K562 (cell line): ENCODE data around the gene C18orf63. TPM values are rescaled to one million over a fixed set of nuclear protein-coding genes. Genes with fewer than 3 reads are reported as not detected.

Experiments used
- ATAC-seq: fragments of 200-7000 bp; cut with Tn5 transposase; 3 replicates; pipeline ENCODE4 v1.9.1; 2020; ENCODE audit warnings: moderate library complexity
- BruUV-seq: library from RNA; stranded (reverse); fragments of 400-500 nt; replicated peaks from 2 replicates; lab custom pipeline; 2021; lab: Mats Ljungman, UMichigan
- CTCF ChIA-PET: fragments of 300-600 bp; formaldehyde crosslinking; extraction: SDS; loops from one replicate; lab custom pipeline; 2021; ENCODE audit warnings: low intra/inter-chr PET ratio; lab: Yijun Ruan, JAX
- POLR2A ChIA-PET: fragments of 300-600, 350-650 bp; sonication (Branson Sonifier 250); formaldehyde crosslinking; extraction: SDS; loops from one replicate; lab custom pipeline; 2021; ENCODE audit warnings: antibody characterized with exemption, inconsistent platforms; lab: Yijun Ruan, JAX
- DNase-seq, 4 experiments: peaks; one replicate each; pipeline versions ENCODE4 v3.0.0 to v3.0.0-alpha.2; 2011 to 2018; ENCODE audit warnings: low spot score in 3 of 4, mixed read lengths in 3 of 4; ENCODE audit errors: extremely low read depth in 1 of 4
- FAIRE-seq: peaks from 2 replicates; lab custom pipeline; 2011; peaks lifted over from hg19 to GRCh38; lab: Jason Lieb, UNC
- H2AFZ ChIP-seq: 2 replicates; pipeline ENCODE4 v1.6.0; 2011; ENCODE audit warnings: low read depth, low read length, control low read depth, inconsistent platforms
- H3K27ac ChIP-seq: fragments of 200-600 bp; 3 replicates; pipeline ENCODE4 v1.8.0; 2011; ENCODE audit warnings: low read depth, mild to moderate bottlenecking, control low read depth, inconsistent platforms, low read length, moderate library complexity, mixed read lengths; ENCODE audit errors: extremely low read depth
- H3K27me3 ChIP-seq, 2 experiments: fragments of 300-600 bp in 1 of 2; 2 replicates in 1 of 2; 3 replicates in 1 of 2; pipeline versions ENCODE4 v1.6.0 to v1.8.0; 2011; ENCODE audit warnings: inconsistent platforms in 2 of 2, low read length in 2 of 2, mild to moderate bottlenecking in 1 of 2, mixed read lengths in 1 of 2, moderate library complexity in 1 of 2; ENCODE audit not compliant: control insufficient read depth in 2 of 2, insufficient read depth in 2 of 2
- H3K36me3 ChIP-seq: fragments of 300-600 bp; 3 replicates; pipeline ENCODE4 v1.8.0; 2011; ENCODE audit warnings: mild to moderate bottlenecking, low read length, inconsistent platforms; ENCODE audit not compliant: control insufficient read depth, insufficient read depth
- H3K4me1 ChIP-seq, 2 experiments: fragments of 200-600 bp in 1 of 2; replicated peaks in 1 of 2; 2 replicates in 1 of 2; 3 replicates in 1 of 2; pipeline versions ENCODE4 v1.5.1 to v1.8.0; 2011; ENCODE audit warnings: inconsistent platforms in 2 of 2, low read length in 2 of 2, mild to moderate bottlenecking in 1 of 2, mixed read lengths in 1 of 2, moderate library complexity in 1 of 2; ENCODE audit not compliant: control insufficient read depth in 2 of 2, insufficient read depth in 2 of 2
- H3K4me2 ChIP-seq: 2 replicates; pipeline ENCODE4 v1.6.1; 2011; ENCODE audit warnings: low read length, control low read depth, inconsistent platforms, mixed read lengths; ENCODE audit not compliant: insufficient read depth
- H3K4me3 ChIP-seq: fragments of 200-600 bp; sonication (generic), shearing (Covaris generic); 2 replicates; pipeline ENCODE4 v1.5.1; 2016; ENCODE audit warnings: control low read depth, inconsistent platforms
- H3K79me2 ChIP-seq: fragments of 200-600 bp; 3 replicates; pipeline ENCODE4 v1.8.0; 2011; ENCODE audit warnings: low read length, inconsistent platforms; ENCODE audit not compliant: control insufficient read depth, insufficient read depth
- H3K9ac ChIP-seq, 2 experiments: 2 replicates each; pipeline versions ENCODE4 v1.6.0 to v1.6.1; 2011; ENCODE audit warnings: low read depth in 2 of 2, low read length in 2 of 2, control low read depth in 1 of 2, inconsistent platforms in 1 of 2, mild to moderate bottlenecking in 1 of 2, mixed read lengths in 1 of 2; ENCODE audit not compliant: insufficient read depth in 1 of 2
- H3K9me1 ChIP-seq: one replicate; pipeline ENCODE4 v1.6.0; 2011; ENCODE audit warnings: inconsistent platforms, mild to moderate bottlenecking, low read length, moderate library complexity; ENCODE audit not compliant: control insufficient read depth, insufficient read depth
- H3K9me3 ChIP-seq: replicated peaks from 2 replicates; pipeline ENCODE4 v1.5.1; 2011; ENCODE audit warnings: low read depth, low read length, inconsistent platforms; ENCODE audit not compliant: control insufficient read depth, insufficient read depth
- H4K20me1 ChIP-seq: replicated peaks from 2 replicates; pipeline ENCODE4 v1.6.1; 2011; ENCODE audit warnings: low read length, inconsistent platforms, mixed read lengths; ENCODE audit not compliant: control insufficient read depth, insufficient read depth
- BCL6 ChIP-seq: fragments of 250-450 bp; sonication (Bioruptor Pico); IDR thresholded peaks from 2 replicates; pipeline ENCODE4 v1.4.0; 2020
- MYBL2 ChIP-seq, 2 experiments: fragments of 450-650 bp in 1 of 2; sonication (generic) in 1 of 2; formaldehyde crosslinking in 1 of 2; IDR thresholded peaks; 2 replicates each; pipeline versions ENCODE4 v1.6.1 to v1.8.1; 2017 to 2022; ENCODE audit warnings: borderline replicate concordance in 1 of 2, inconsistent platforms in 1 of 2, low read depth in 1 of 2, mild to moderate bottlenecking in 1 of 2, missing genetic modification reagents in 1 of 2, moderate library complexity in 1 of 2
- NELFE ChIP-seq: IDR thresholded peaks from 2 replicates; pipeline ENCODE4 v1.6.1; 2011; ENCODE audit warnings: mild to moderate bottlenecking; ENCODE audit not compliant: insufficient read depth, insufficient read length
- POLR2G ChIP-seq: fragments of 200-400 bp; formaldehyde crosslinking; IDR thresholded peaks from 2 replicates; pipeline ENCODE4 v1.6.1; 2017; ENCODE audit warnings: low read depth, mild to moderate bottlenecking, antibody characterized with exemption, low read length, moderate library complexity
- RAD21 ChIP-seq, 2 experiments: fragments of 250-450 bp in 1 of 2; fragments of 450-650 bp in 1 of 2; sonication (Bioruptor Pico) in 1 of 2; formaldehyde crosslinking in 1 of 2; IDR thresholded peaks in 1 of 2; conservative IDR thresholded peaks in 1 of 2; 2 replicates each; pipeline versions ENCODE4 v1.4.0 to v1.8.0; 2020 to 2022; ENCODE audit warnings: mild to moderate bottlenecking in 2 of 2, moderate library complexity in 1 of 2
- ZC3H11A ChIP-seq: IDR thresholded peaks from 2 replicates; pipeline ENCODE4 v1.6.1; 2012; ENCODE audit warnings: low read depth, low read length, improper control_type of control experiment
- WGBS: fragments of 100-300 bp; shearing (Covaris generic); methylation state at CpG from one replicate; pipeline ENCODE4 v1.1.6; 2016; ENCODE audit warnings: low coverage, mixed read lengths; ENCODE audit not compliant: insufficient coverage; ENCODE audit errors: missing lambda C conversion rate; 5-methylcytosine and 5-hydroxymethylcytosine counted together
- in situ Hi-C: fragments of 300-500 bp; cut with MboI; formaldehyde crosslinking; loops from 4 replicates; pipeline ENCODE4 v1.15.0; 2018; ENCODE audit warnings: inconsistent platforms, mixed read lengths
- intact Hi-C: fragments of 100-400 bp; cut with micrococcal nuclease; formaldehyde crosslinking; loops from 2 replicates; pipeline ENCODE4 v1.14.2; 2022
- polyA plus RNA-seq, 8 experiments: library from polyadenylated mRNA; depleted of rRNA in 4 of 8; stranded (reverse) in 5 of 8; unstranded in 3 of 8; fragments of >200 nt; fragmentation: Nextera tagmentation in 2 of 8; fragmentation: Illumina TruSeq in 1 of 8; extraction: Ambion mirVana in 2 of 8; extraction: Trizol in 1 of 8; gene quantifications; 2 replicates each; pipeline versions ENCODE4 v1.2.1 to v1.2.3, GENCODE V29; 2011 to 2014; ENCODE audit warnings: inconsistent platforms in 1 of 8, missing spikeins in 1 of 8
- total RNA-seq, 7 experiments: library from RNA; depleted of rRNA in 6 of 7; stranded (reverse); fragments of >200 nt in 6 of 7; fragmentation: Illumina TruSeq in 2 of 7; extraction: Trizol in 2 of 7; gene quantifications; 2 replicates each; pipeline versions ENCODE4 v1.2.1 to v1.2.3, GENCODE V29; 2011 to 2021; ENCODE audit warnings: low replicate concordance in 1 of 7
- TF ChIP-seq, protein P1 (sequence below): fragments of 250-450 bp; sonication (Bioruptor Pico); IDR thresholded peaks from 2 replicates; pipeline ENCODE4 v1.8.0; 2022; ENCODE audit warnings: inconsistent platforms
- TF ChIP-seq, protein P2 (sequence below), 2 experiments: fragments of 450-650 bp; IDR thresholded peaks; 2 replicates each; pipeline ENCODE4 v1.6.1; 2016
- TF ChIP-seq, protein P3 (sequence below): fragments of 450-650 bp; formaldehyde crosslinking; IDR thresholded peaks from 2 replicates; pipeline ENCODE4 v1.4.0; 2020; ENCODE audit warnings: mild to moderate bottlenecking
- TF ChIP-seq, protein P4 (sequence below): sonication (generic); formaldehyde crosslinking; IDR thresholded peaks from 2 replicates; pipeline ENCODE4 v1.8.0; 2022; ENCODE audit warnings: missing genetic modification reagents, mild to moderate bottlenecking, moderate library complexity, borderline replicate concordance

C18orf63 gene
- total and polyA plus RNA-seq, 9 of the 15 experiments (the other 6 are each of a cell fraction or from before 2014, with no cell fraction given), result not detected

DNA sequence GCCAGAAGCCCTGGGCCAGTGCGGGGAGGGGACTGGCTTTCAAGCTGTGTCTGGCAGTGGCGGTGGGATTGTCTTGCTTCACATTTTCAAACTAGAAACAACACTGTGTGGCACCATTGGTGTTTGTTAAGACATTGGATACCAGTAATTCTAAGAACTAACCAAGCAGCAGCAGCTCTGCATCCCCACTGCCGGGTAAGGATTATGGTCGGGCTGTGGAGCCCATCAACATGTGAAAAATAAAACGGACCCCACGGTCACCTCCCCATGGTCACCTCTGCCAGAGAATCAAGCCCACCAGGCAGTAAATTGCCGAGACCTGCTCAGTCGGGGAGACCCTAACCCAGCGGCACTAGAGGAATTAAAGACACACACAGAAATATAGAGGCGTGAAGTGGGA is 65.3 kb downstream of the C18orf63 start:
- Histone ChIP-seq H3K4me3 (no peak overlapping the region), H2AFZ (no peak overlapping the region), H3K27ac (no peak overlapping the region), H3K9me3 (no peaks in the 10 kb centered on the region), H3K4me2 (no peak overlapping the region), H3K4me1 (no peaks in the 10 kb centered on the region), H3K36me3 (no peaks in the 10 kb centered on the region), H3K9ac (no peak overlapping the region), H3K27me3 (peaks cover 2 to 27% of the 10 kb centered on the region in 2 experiments; a peak in 3 of 5 replicates), H4K20me1 (no peaks in the 10 kb centered on the region), H3K9me1 (no peaks in the 10 kb centered on the region), H3K79me2 (no peaks in the 10 kb centered on the region)
- in situ Hi-C loops, result no loop called here
- DNase-seq, result no peak
- FAIRE-seq, result no peak
- no peak for ATAC-seq
- ChIA-PET POLR2A (no interaction called here), CTCF (no interaction called here)
- no TSS peak for BruUV-seq
- TF ChIP-seq, protein P1, sequence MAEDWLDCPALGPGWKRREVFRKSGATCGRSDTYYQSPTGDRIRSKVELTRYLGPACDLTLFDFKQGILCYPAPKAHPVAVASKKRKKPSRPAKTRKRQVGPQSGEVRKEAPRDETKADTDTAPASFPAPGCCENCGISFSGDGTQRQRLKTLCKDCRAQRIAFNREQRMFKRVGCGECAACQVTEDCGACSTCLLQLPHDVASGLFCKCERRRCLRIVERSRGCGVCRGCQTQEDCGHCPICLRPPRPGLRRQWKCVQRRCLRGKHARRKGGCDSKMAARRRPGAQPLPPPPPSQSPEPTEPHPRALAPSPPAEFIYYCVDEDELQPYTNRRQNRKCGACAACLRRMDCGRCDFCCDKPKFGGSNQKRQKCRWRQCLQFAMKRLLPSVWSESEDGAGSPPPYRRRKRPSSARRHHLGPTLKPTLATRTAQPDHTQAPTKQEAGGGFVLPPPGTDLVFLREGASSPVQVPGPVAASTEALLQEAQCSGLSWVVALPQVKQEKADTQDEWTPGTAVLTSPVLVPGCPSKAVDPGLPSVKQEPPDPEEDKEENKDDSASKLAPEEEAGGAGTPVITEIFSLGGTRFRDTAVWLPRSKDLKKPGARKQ (CRISPR knock-in tag), result no peak
- TF ChIP-seq ZC3H11A, result no peak
- TF ChIP-seq NELFE, result no peak
- TF ChIP-seq, protein P2, sequence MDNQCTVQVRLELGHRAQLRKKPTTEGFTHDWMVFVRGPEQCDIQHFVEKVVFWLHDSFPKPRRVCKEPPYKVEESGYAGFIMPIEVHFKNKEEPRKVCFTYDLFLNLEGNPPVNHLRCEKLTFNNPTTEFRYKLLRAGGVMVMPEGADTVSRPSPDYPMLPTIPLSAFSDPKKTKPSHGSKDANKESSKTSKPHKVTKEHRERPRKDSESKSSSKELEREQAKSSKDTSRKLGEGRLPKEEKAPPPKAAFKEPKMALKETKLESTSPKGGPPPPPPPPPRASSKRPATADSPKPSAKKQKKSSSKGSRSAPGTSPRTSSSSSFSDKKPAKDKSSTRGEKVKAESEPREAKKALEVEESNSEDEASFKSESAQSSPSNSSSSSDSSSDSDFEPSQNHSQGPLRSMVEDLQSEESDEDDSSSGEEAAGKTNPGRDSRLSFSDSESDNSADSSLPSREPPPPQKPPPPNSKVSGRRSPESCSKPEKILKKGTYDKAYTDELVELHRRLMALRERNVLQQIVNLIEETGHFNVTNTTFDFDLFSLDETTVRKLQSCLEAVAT (IDR thresholded peaks at IDR 0.05), result no peak
- TF ChIP-seq MYBL2 (IDR thresholded peaks at IDR 0.05; ENCODE audit: low read depth), result no peak
- TF ChIP-seq MYBL2 (CRISPR knock-in tag; IDR thresholded peaks at IDR 0.05; ENCODE audit: borderline replicate concordance), result no peak
- TF ChIP-seq, protein P3, sequence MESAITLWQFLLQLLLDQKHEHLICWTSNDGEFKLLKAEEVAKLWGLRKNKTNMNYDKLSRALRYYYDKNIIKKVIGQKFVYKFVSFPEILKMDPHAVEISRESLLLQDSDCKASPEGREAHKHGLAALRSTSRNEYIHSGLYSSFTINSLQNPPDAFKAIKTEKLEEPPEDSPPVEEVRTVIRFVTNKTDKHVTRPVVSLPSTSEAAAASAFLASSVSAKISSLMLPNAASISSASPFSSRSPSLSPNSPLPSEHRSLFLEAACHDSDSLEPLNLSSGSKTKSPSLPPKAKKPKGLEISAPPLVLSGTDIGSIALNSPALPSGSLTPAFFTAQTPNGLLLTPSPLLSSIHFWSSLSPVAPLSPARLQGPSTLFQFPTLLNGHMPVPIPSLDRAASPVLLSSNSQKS (CRISPR knock-in tag), result no peak
- no peak for TF ChIP-seq RAD21 (CRISPR knock-in tag; conservative IDR thresholded peaks at IDR 0.05 in 1 of 2, IDR thresholded peaks at IDR 0.05 in 1 of 2)
- no peak for TF ChIP-seq POLR2G
- TF ChIP-seq, protein P4, sequence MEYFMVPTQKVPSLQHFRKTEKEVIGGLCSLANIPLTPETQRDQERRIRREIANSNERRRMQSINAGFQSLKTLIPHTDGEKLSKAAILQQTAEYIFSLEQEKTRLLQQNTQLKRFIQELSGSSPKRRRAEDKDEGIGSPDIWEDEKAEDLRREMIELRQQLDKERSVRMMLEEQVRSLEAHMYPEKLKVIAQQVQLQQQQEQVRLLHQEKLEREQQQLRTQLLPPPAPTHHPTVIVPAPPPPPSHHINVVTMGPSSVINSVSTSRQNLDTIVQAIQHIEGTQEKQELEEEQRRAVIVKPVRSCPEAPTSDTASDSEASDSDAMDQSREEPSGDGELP (CRISPR knock-in tag), result no peak
- TF ChIP-seq BCL6, result no peak
- 0% methylated on average over 9 of the region's 10 CpGs for WGBS
- intact Hi-C loops, result no loop called here
